ENCODE data around the gene CRYL1. TPM values are rescaled to one million over a fixed set of nuclear protein-coding genes. Genes with fewer than 3 reads are reported as not detected.

CRYL1 gene
- total and polyA plus RNA-seq, 2 of the 13 experiments (the other 11 are each of a cell fraction or from before 2014, with no cell fraction given), result 57.2 to 115 TPM

DNA sequence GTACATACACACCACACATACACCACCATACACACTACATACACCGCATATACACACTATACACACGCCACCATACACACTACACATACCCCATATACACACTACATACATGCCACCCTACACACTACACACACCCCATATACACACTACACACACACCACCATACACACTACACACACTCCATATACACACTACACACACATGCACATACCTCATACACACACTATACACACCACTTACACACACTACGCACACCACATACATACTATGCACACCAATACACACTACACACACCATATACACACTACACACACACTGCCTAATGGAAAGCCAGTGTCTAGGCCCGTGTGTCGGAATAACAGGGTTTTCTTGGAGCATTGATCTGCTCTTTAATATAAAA lies 27.5 kb downstream of the CRYL1 start (continued):
- TF ChIP-seq PCBP2 (optimal IDR thresholded peaks at IDR 0.05; ENCODE audit: low read depth, low read length, poor library complexity, severe bottlenecking) (no peak), ZNF234 (CRISPR knock-in tag; conservative IDR thresholded peaks at IDR 0.05) (no peak)

DNA sequence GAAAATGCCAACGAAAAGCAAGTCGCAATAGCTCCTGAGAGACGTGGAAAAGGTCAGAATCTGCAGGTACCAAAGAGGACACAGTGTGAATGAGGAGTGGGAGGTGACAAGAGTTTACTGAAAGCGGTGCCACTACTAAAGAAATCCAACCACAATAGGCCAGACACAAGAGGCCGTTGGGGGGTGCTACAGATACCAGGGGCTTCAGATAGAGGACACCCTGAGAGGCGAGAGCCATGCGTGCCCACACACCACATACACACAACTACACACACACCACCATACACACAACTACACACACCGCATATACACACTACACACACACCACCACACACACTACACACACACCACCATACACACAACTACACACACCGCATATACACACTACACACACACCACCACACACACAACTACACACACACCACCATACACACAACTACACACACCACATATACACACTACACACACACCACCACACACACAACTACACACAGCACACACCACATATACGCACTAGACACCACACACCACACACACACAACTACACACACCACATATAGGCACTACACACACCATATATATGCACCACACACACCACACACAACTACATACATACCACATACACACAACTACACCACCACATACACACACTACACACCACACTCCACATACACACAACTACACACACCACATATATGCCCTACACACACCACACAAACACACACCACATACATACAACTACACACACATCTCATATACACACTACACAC lies 28.5 kb downstream of the CRYL1 start:
- FAIRE-seq, result peak; percentile 79
- Histone ChIP-seq H3K27me3 (ENCODE audit: control insufficient read depth in 1 of 2, insufficient read depth in 2 of 2, low read length in 2 of 2) (no peaks in the 10 kb centered on the region), H3K9ac (ENCODE audit: insufficient read depth, low read depth, low read length) (no peak overlapping the region), H3K9me3 (ENCODE audit: low read length) (no peaks in the 10 kb centered on the region), H3K36me3 (replicated peaks in 1 of 2; ENCODE audit: control insufficient read depth in 1 of 2, insufficient read depth in 2 of 2, low read length in 2 of 2) (0 out of 5 replicates have a peak, but pooled peaks cover 0 to 3% of the 10 kb centered on the region in 2 experiments), H3K79me2 (ENCODE audit: insufficient read depth, low read length) (no peaks in the 10 kb centered on the region), H3K4me2 (ENCODE audit: low read depth, low read length) (0 out of 2 replicates have a peak overlapping the region, but pooled peaks have one; percentile 76), H2AFZ (ENCODE audit: low read length) (no peak overlapping the region), H3K27ac (ENCODE audit: extremely low read length, insufficient read depth, low read length) (peak overlapping the region; percentile 73), H3K4me1 (ENCODE audit: insufficient read depth, low read length) (peaks cover 53% of the 10 kb centered on the region), H3K4me3 (replicated peaks in 1 of 3; ENCODE audit: insufficient read depth in 1 of 3, low read depth in 2 of 3, low read length in 3 of 3) (no peak overlapping the region), H4K20me1 (ENCODE audit: insufficient read depth, low read length) (peaks cover 4% of the 10 kb centered on the region; the same call in 1 of the 2 replicates)
- POLR2A ChIA-PET, result interaction anchor here (1.4 to 2.4 kb wide), 2 partner anchors 8 to 57 kb away, joined by 3 to 8 read pairs; no protein-coding TSS in a partner anchor
- peak; percentile 7; the same call in 1 of the 3 replicates for ATAC-seq
- intact Hi-C loops (cut with micrococcal nuclease; ENCODE audit: unreplicated experiment), result loop anchor here (2.0 to 5.0 kb wide), 4 partner anchors 55 to 275 kb away; partner anchors contain the start of genes EEF1AKMT1 and IFT88
- in situ Hi-C loops (cut with HindIII; ENCODE audit: extremely low pct_ligation_motif_present, low pct_unique_long_range_greater_than_20kb), result no loop called here
- WGBS (ENCODE audit: low lambda C conversion rate), result 68% methylated on average over 10 of the region's 10 CpGs
- TF ChIP-seq, protein P1, sequence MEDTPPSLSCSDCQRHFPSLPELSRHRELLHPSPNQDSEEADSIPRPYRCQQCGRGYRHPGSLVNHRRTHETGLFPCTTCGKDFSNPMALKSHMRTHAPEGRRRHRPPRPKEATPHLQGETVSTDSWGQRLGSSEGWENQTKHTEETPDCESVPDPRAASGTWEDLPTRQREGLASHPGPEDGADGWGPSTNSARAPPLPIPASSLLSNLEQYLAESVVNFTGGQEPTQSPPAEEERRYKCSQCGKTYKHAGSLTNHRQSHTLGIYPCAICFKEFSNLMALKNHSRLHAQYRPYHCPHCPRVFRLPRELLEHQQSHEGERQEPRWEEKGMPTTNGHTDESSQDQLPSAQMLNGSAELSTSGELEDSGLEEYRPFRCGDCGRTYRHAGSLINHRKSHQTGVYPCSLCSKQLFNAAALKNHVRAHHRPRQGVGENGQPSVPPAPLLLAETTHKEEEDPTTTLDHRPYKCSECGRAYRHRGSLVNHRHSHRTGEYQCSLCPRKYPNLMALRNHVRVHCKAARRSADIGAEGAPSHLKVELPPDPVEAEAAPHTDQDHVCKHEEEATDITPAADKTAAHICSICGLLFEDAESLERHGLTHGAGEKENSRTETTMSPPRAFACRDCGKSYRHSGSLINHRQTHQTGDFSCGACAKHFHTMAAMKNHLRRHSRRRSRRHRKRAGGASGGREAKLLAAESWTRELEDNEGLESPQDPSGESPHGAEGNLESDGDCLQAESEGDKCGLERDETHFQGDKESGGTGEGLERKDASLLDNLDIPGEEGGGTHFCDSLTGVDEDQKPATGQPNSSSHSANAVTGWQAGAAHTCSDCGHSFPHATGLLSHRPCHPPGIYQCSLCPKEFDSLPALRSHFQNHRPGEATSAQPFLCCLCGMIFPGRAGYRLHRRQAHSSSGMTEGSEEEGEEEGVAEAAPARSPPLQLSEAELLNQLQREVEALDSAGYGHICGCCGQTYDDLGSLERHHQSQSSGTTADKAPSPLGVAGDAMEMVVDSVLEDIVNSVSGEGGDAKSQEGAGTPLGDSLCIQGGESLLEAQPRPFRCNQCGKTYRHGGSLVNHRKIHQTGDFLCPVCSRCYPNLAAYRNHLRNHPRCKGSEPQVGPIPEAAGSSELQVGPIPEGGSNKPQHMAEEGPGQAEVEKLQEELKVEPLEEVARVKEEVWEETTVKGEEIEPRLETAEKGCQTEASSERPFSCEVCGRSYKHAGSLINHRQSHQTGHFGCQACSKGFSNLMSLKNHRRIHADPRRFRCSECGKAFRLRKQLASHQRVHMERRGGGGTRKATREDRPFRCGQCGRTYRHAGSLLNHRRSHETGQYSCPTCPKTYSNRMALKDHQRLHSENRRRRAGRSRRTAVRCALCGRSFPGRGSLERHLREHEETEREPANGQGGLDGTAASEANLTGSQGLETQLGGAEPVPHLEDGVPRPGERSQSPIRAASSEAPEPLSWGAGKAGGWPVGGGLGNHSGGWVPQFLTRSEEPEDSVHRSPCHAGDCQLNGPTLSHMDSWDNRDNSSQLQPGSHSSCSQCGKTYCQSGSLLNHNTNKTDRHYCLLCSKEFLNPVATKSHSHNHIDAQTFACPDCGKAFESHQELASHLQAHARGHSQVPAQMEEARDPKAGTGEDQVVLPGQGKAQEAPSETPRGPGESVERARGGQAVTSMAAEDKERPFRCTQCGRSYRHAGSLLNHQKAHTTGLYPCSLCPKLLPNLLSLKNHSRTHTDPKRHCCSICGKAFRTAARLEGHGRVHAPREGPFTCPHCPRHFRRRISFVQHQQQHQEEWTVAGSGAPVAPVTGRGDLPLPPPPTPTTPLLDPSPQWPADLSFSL (CRISPR knock-in tag; IDR thresholded peaks at IDR 0.05), result peak; percentile 98
- TF ChIP-seq, protein P2, sequence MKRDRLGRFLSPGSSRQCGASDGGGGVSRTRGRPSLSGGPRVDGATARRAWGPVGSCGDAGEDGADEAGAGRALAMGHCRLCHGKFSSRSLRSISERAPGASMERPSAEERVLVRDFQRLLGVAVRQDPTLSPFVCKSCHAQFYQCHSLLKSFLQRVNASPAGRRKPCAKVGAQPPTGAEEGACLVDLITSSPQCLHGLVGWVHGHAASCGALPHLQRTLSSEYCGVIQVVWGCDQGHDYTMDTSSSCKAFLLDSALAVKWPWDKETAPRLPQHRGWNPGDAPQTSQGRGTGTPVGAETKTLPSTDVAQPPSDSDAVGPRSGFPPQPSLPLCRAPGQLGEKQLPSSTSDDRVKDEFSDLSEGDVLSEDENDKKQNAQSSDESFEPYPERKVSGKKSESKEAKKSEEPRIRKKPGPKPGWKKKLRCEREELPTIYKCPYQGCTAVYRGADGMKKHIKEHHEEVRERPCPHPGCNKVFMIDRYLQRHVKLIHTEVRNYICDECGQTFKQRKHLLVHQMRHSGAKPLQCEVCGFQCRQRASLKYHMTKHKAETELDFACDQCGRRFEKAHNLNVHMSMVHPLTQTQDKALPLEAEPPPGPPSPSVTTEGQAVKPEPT (CRISPR knock-in tag; IDR thresholded peaks at IDR 0.05; ENCODE audit: low read depth), result no peak
- 0 out of 2 replicates have a peak, but pooled peaks have one; percentile 31 for TF ChIP-seq HNRNPL (IDR thresholded peaks at IDR 0.05; ENCODE audit: low read depth, low read length)
- TF ChIP-seq CBX1 (IDR thresholded peaks at IDR 0.05; ENCODE audit: low read depth), result peak; percentile 68
- no TSS peak for BruUV-seq (replicated peaks)
- DNase-seq (ENCODE audit: low spot score), result peak; percentile 19
- CTCF ChIA-PET (ENCODE audit: low intra/inter-chr PET ratio, low total read pairs), result no interaction called here

All from HepG2 (cell line).